Measurements from ENCODE around the gene SF1.

GRCh38 chr11:64823568-64824119, 45.3 kb upstream of the SF1 start:
- TF ChIP-seq, protein P1, sequence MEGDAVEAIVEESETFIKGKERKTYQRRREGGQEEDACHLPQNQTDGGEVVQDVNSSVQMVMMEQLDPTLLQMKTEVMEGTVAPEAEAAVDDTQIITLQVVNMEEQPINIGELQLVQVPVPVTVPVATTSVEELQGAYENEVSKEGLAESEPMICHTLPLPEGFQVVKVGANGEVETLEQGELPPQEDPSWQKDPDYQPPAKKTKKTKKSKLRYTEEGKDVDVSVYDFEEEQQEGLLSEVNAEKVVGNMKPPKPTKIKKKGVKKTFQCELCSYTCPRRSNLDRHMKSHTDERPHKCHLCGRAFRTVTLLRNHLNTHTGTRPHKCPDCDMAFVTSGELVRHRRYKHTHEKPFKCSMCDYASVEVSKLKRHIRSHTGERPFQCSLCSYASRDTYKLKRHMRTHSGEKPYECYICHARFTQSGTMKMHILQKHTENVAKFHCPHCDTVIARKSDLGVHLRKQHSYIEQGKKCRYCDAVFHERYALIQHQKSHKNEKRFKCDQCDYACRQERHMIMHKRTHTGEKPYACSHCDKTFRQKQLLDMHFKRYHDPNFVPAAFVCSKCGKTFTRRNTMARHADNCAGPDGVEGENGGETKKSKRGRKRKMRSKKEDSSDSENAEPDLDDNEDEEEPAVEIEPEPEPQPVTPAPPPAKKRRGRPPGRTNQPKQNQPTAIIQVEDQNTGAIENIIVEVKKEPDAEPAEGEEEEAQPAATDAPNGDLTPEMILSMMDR (IDR thresholded peaks at IDR 0.05): no peak
- no peak for TF ChIP-seq EZH2phosphoT487 (IDR thresholded peaks at IDR 0.05)
- no peak for TF ChIP-seq EZH2 (IDR thresholded peaks at IDR 0.05)

Measured in neural progenitor cell (in vitro differentiated cells).